ENCODE results near the gene TMEM117.
"Not testable (repeated sequence)": the region's sequence is repeated elsewhere in the genome, so short reads cannot be mapped to it uniquely, and the experiment has no call there.

TMEM117 gene

GRCh38 chr12:44118946-44119345 is 283.1 kb downstream of the TMEM117 start:
- no peak for DNase-seq

GRCh38 chr12:44126806-44127205 is 290.9 kb downstream of the TMEM117 start:
- no peak for DNase-seq

- no peak for DNase-seq
These were observed 292.3 kb downstream of the TMEM117 start for GRCh38 chr12:44127966-44128710.

GRCh38 chr12:44143175-44143574 is 307.3 kb downstream of the TMEM117 start:
- no peak for DNase-seq

- DNase-seq: no peak
These were observed 313.1 kb downstream of the TMEM117 start for GRCh38 chr12:44148936-44149335.

GRCh38 chr12:44154128-44154527 is 318.2 kb downstream of the TMEM117 start:
- peak; percentile 12 for DNase-seq

- no peak for DNase-seq
These were observed 319.5 kb downstream of the TMEM117 start for GRCh38 chr12:44155358-44155757.

- no peak for DNase-seq
These were observed 321.5 kb downstream of the TMEM117 start for GRCh38 chr12:44157359-44157758.

- no peak for DNase-seq
These were observed 322.9 kb downstream of the TMEM117 start for GRCh38 chr12:44158746-44159145.

- DNase-seq: no peak
These were observed 323.3 kb downstream of the TMEM117 start for GRCh38 chr12:44159216-44159615.

- no peak for DNase-seq
These were observed 324.0 kb downstream of the TMEM117 start for GRCh38 chr12:44159862-44160261.

- no peak for DNase-seq
These were observed 327.1 kb downstream of the TMEM117 start for GRCh38 chr12:44162961-44163360.

GRCh38 chr12:44174053-44174452 is 338.2 kb downstream of the TMEM117 start:
- DNase-seq: no peak

GRCh38 chr12:44184499-44185206 is 348.8 kb downstream of the TMEM117 start:
- no peak for DNase-seq

- DNase-seq: no peak
These were observed 357.4 kb downstream of the TMEM117 start for GRCh38 chr12:44193281-44193680.

- DNase-seq: not testable (repeated sequence)
These were observed 359.8 kb downstream of the TMEM117 start for GRCh38 chr12:44195719-44196118.

- no peak for DNase-seq
These were observed 370.2 kb downstream of the TMEM117 start for GRCh38 chr12:44206045-44206444.

GRCh38 chr12:44217146-44217883 is 381.4 kb downstream of the TMEM117 start:
- no peak for DNase-seq

- DNase-seq: no peak
These were observed 387.9 kb downstream of the TMEM117 start for GRCh38 chr12:44223736-44224135.

GRCh38 chr12:44224399-44225148 is 388.7 kb downstream of the TMEM117 start:
- DNase-seq: no peak

- DNase-seq: no peak
These were observed 389.2 kb downstream of the TMEM117 start for GRCh38 chr12:44225149-44225510.

GRCh38 chr12:44227616-44228015 is 391.7 kb downstream of the TMEM117 start:
- no peak for DNase-seq

GRCh38 chr12:44229846-44230245 is 394.0 kb downstream of the TMEM117 start:
- DNase-seq: no peak
